K562 (cell line): ENCODE data around the gene CLTRN. TPM values are rescaled to one million over a fixed set of nuclear protein-coding genes. Genes with fewer than 3 reads are reported as not detected.

Experiments used
- CBX5 ChIP-seq: IDR thresholded peaks from 2 replicates; pipeline ENCODE4 v1.6.1; 2014; ENCODE audit warnings: low read depth, borderline replicate concordance
- CHD1 ChIP-seq: fragments of 200-600 bp; sonication (generic); IDR thresholded peaks from one replicate; pipeline ENCODE4 v1.6.1; 2012; ENCODE audit warnings: mild to moderate bottlenecking, moderate library complexity, low read length, inconsistent platforms
- CHD4 ChIP-seq: fragments of 200-600 bp; sonication (generic); IDR thresholded peaks from 3 replicates; pipeline ENCODE4 v1.6.1; 2012; ENCODE audit warnings: low read depth, mild to moderate bottlenecking, mixed read lengths, low read length, inconsistent platforms; ENCODE audit not compliant: insufficient read depth, insufficient replicate concordance, poor library complexity, severe bottlenecking
- CXXC5 ChIP-seq: fragments of 250-450 bp; sonication (Bioruptor Pico); IDR thresholded peaks from 2 replicates; pipeline ENCODE4 v1.8.0; 2022; ENCODE audit warnings: inconsistent platforms, mild to moderate bottlenecking, moderate library complexity
- ELF1 ChIP-seq: fragments of 200-800 bp; sonication (Bioruptor generic); IDR thresholded peaks from 2 replicates; pipeline ENCODE4 v1.6.1; 2016; ENCODE audit warnings: missing genetic modification characterization, missing compliant biosample characterization
- ETV6 ChIP-seq, 3 experiments: fragments of 150-350 bp in 1 of 3; sonication (generic) in 1 of 3; formaldehyde crosslinking in 1 of 3; IDR thresholded peaks; 2 replicates each; pipeline versions ENCODE4 v1.6.1 to v1.8.0; 2014 to 2022; ENCODE audit warnings: borderline replicate concordance in 2 of 3, low read depth in 2 of 3, antibody characterized with exemption in 1 of 3, low read length in 1 of 3, mild to moderate bottlenecking in 1 of 3, missing genetic modification reagents in 1 of 3
- HNRNPH1 ChIP-seq: fragments of 200-400 bp; formaldehyde crosslinking; optimal IDR thresholded peaks from 2 replicates; pipeline ENCODE3; 2017; ENCODE audit warnings: low read depth, mild to moderate bottlenecking, low read length, moderate library complexity
- MCM5 ChIP-seq: fragments of 450-650 bp; IDR thresholded peaks from 2 replicates; pipeline ENCODE4 v1.6.1; 2016; ENCODE audit warnings: low read depth
- NBN ChIP-seq: fragments of 450-650 bp; IDR thresholded peaks from 2 replicates; pipeline ENCODE4 v1.6.1; 2016; ENCODE audit warnings: low read depth, mild to moderate bottlenecking
- NCOA1 ChIP-seq: fragments of 450-650 bp; IDR thresholded peaks from 2 replicates; pipeline ENCODE4 v1.6.1; 2016; ENCODE audit warnings: low read depth
- NCOA6 ChIP-seq: fragments of 450-650 bp; IDR thresholded peaks from 2 replicates; pipeline ENCODE4 v1.6.1; 2017; ENCODE audit warnings: mild to moderate bottlenecking
- NUFIP1 ChIP-seq: fragments of 450-650 bp; IDR thresholded peaks from 2 replicates; pipeline ENCODE4 v1.6.1; 2018; ENCODE audit not compliant: partially characterized antibody
- PHB2 ChIP-seq: fragments of 450-650 bp; IDR thresholded peaks from 2 replicates; pipeline ENCODE4 v1.6.1; 2017; ENCODE audit warnings: low read depth
- SAP30 ChIP-seq: fragments of 200-600 bp; sonication (generic); IDR thresholded peaks from 2 replicates; pipeline ENCODE4 v1.6.1; 2012; ENCODE audit warnings: borderline replicate concordance, low read depth, mild to moderate bottlenecking, moderate library complexity, low read length, control low read depth, inconsistent platforms; ENCODE audit not compliant: insufficient read depth, poor library complexity, severe bottlenecking
- SLC30A9 ChIP-seq: fragments of 250-450 bp; sonication (Bioruptor Pico); IDR thresholded peaks from 2 replicates; pipeline ENCODE4 v1.8.0; 2022; ENCODE audit warnings: mild to moderate bottlenecking, moderate library complexity
- SMARCB1 ChIP-seq: IDR thresholded peaks from 2 replicates; pipeline ENCODE4 v1.6.1; 2011; ENCODE audit warnings: improper control_type of control experiment, low read depth; ENCODE audit not compliant: insufficient read length
- SOX6 ChIP-seq: fragments of 450-650 bp; IDR thresholded peaks from 2 replicates; pipeline ENCODE4 v1.6.1; 2014; ENCODE audit warnings: mild to moderate bottlenecking
- STAT5A ChIP-seq: IDR thresholded peaks from 2 replicates; pipeline ENCODE4 v1.6.1; 2012; ENCODE audit warnings: low read length, inconsistent platforms, borderline replicate concordance
- TSC22D4 ChIP-seq: fragments of 450-650 bp; IDR thresholded peaks from 2 replicates; pipeline ENCODE4 v1.6.1; 2016; ENCODE audit warnings: missing genetic modification characterization, missing biosample characterization, control low read depth
- YBX1 ChIP-seq: fragments of 450-650 bp; IDR thresholded peaks from 2 replicates; pipeline ENCODE4 v1.7.1; 2016; ENCODE audit warnings: mild to moderate bottlenecking
- ZKSCAN8 ChIP-seq: fragments of 200-800 bp; sonication (Bioruptor generic); IDR thresholded peaks from 2 replicates; pipeline ENCODE4 v1.6.1; 2016; ENCODE audit warnings: missing genetic modification characterization, missing compliant biosample characterization
- ZNF124 ChIP-seq: sonication (generic); formaldehyde crosslinking; IDR thresholded peaks from 2 replicates; pipeline ENCODE4 v1.8.1; 2022; ENCODE audit warnings: missing genetic modification reagents
- ZNF253 ChIP-seq: fragments of 250-450 bp; sonication (Bioruptor Pico); conservative IDR thresholded peaks from 2 replicates; pipeline ENCODE4 v1.6.1; 2021; ENCODE audit warnings: mild to moderate bottlenecking
- ZNF311 ChIP-seq: fragments of 250-450 bp; sonication (Bioruptor Pico); IDR thresholded peaks from 2 replicates; pipeline ENCODE4 v1.4.0; 2020; ENCODE audit warnings: mild to moderate bottlenecking, moderate library complexity
- ZNF384 ChIP-seq: IDR thresholded peaks from 2 replicates; pipeline ENCODE4 v1.6.1; 2012; ENCODE audit warnings: low read depth, low read length, improper control_type of control experiment
- ZNF75A ChIP-seq: fragments of 450-650 bp; formaldehyde crosslinking; IDR thresholded peaks from 2 replicates; pipeline ENCODE4 v1.4.0; 2020; ENCODE audit warnings: mild to moderate bottlenecking
- polyA plus RNA-seq, 8 experiments: library from polyadenylated mRNA; depleted of rRNA in 4 of 8; stranded (reverse) in 5 of 8; unstranded in 3 of 8; fragments of >200 nt; fragmentation: Nextera tagmentation in 2 of 8; fragmentation: Illumina TruSeq in 1 of 8; extraction: Ambion mirVana in 2 of 8; extraction: Trizol in 1 of 8; gene quantifications; 2 replicates each; pipeline versions ENCODE4 v1.2.1 to v1.2.3, GENCODE V29; 2011 to 2014; ENCODE audit warnings: inconsistent platforms in 1 of 8, missing spikeins in 1 of 8
- total RNA-seq, 7 experiments: library from RNA; depleted of rRNA in 6 of 7; stranded (reverse); fragments of >200 nt in 6 of 7; fragmentation: Illumina TruSeq in 2 of 7; extraction: Trizol in 2 of 7; gene quantifications; 2 replicates each; pipeline versions ENCODE4 v1.2.1 to v1.2.3, GENCODE V29; 2011 to 2021; ENCODE audit warnings: low replicate concordance in 1 of 7
- TF ChIP-seq, protein P1 (sequence below): fragments of 200-800 bp; sonication (Bioruptor generic); IDR thresholded peaks from 2 replicates; pipeline ENCODE4 v1.6.1; 2016; ENCODE audit warnings: missing genetic modification characterization, missing compliant biosample characterization

Gene CLTRN
- total and polyA plus RNA-seq, 9 of the 15 experiments (the other 6 are each of a cell fraction or from before 2014, with no cell fraction given) = 0.11 to 0.36 (median 0.18) TPM; not detected in 2

DNA sequence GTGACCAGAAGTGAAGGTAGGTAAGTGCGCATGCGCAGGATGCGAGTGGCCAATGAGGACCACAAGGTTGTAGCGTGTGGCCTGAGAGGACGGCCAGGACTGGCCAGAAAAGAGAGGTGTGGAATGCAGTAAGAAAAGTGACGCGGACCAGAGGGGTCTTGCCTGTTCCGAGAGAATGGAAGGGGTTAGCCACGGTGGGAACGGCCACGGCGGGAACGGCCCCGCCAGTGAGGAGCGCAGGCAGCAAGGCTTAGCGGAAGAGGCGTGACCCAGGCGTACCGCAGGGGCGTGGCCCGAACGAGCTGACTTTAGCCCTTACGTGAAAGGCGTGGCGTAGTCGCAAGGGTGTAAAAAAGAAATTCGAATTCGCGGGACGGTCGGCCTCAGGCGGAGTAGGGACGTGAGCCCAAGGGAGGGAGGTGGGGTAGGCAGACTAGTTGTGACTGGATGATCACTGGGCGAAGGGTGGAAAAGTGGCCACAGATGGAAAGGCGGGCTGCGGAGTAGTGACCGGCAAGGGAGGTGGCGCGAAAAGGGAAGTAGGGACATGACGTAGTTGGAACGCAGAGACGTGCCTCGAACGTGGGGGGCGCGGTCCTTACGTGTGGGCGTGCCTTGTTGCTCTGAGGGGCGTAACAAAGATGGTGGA, 10.4 kb upstream of the CLTRN start (continued):
- TF ChIP-seq CHD4 (no peak), SOX6 (no peak; the same call in 1 of the 2 replicates), SAP30 (no peak), HNRNPH1 (no peak), SLC30A9 (CRISPR knock-in tag) (no peak), NCOA6 (no peak), ETV6 (IDR thresholded peaks at IDR 0.05; ENCODE audit: borderline replicate concordance in 1 of 2, low read depth in 2 of 2, low read length in 1 of 2) (no peak), ETV6 (CRISPR knock-in tag; IDR thresholded peaks at IDR 0.05; ENCODE audit: borderline replicate concordance) (no peak), YBX1 (no peak), TSC22D4 (tag) (no peak), ZKSCAN8 (CRISPR knock-in tag) (no peak), ZNF253 (CRISPR knock-in tag) (no peak), ZNF384 (no peak), ELF1 (tag) (peak; percentile 56; the same call in 1 of the 2 replicates), NBN (peak; percentile 75), CXXC5 (CRISPR knock-in tag) (peak; percentile 84), MCM5 (no peak), PHB2 (no peak), SMARCB1 (no peak), ZNF124 (no peak), ZNF311 (CRISPR knock-in tag) (no peak), CBX5 (no peak), STAT5A (no peak), NCOA1 (peak; percentile 93; the same call in 1 of the 2 replicates), ZNF75A (no peak), NUFIP1 (no peak), CHD1 (no peak)
- TF ChIP-seq, protein P1, sequence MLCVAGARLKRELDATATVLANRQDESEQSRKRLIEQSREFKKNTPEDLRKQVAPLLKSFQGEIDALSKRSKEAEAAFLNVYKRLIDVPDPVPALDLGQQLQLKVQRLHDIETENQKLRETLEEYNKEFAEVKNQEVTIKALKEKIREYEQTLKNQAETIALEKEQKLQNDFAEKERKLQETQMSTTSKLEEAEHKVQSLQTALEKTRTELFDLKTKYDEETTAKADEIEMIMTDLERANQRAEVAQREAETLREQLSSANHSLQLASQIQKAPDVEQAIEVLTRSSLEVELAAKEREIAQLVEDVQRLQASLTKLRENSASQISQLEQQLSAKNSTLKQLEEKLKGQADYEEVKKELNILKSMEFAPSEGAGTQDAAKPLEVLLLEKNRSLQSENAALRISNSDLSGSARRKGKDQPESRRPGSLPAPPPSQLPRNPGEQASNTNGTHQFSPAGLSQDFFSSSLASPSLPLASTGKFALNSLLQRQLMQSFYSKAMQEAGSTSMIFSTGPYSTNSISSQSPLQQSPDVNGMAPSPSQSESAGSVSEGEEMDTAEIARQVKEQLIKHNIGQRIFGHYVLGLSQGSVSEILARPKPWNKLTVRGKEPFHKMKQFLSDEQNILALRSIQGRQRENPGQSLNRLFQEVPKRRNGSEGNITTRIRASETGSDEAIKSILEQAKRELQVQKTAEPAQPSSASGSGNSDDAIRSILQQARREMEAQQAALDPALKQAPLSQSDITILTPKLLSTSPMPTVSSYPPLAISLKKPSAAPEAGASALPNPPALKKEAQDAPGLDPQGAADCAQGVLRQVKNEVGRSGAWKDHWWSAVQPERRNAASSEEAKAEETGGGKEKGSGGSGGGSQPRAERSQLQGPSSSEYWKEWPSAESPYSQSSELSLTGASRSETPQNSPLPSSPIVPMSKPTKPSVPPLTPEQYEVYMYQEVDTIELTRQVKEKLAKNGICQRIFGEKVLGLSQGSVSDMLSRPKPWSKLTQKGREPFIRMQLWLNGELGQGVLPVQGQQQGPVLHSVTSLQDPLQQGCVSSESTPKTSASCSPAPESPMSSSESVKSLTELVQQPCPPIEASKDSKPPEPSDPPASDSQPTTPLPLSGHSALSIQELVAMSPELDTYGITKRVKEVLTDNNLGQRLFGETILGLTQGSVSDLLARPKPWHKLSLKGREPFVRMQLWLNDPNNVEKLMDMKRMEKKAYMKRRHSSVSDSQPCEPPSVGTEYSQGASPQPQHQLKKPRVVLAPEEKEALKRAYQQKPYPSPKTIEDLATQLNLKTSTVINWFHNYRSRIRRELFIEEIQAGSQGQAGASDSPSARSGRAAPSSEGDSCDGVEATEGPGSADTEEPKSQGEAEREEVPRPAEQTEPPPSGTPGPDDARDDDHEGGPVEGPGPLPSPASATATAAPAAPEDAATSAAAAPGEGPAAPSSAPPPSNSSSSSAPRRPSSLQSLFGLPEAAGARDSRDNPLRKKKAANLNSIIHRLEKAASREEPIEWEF (CRISPR knock-in tag) = no peak
